Naive B cell (primary cell): ENCODE results near the gene SMPD3. TPM values are rescaled to one million over a fixed set of nuclear protein-coding genes. Genes with fewer than 3 reads are reported as not detected.

ENCODE experiments used
- ATAC-seq, 2 donors: fragments of 150-1000 bp; cut with Tn5 transposase; 2 replicates each; pipeline ENCODE4 v1.10.0; 2021; ENCODE audit warnings: low read depth in 2 of 2, mild to moderate bottlenecking in 2 of 2, moderate library complexity in 2 of 2
- DNase-seq: peaks from one replicate; pipeline ENCODE4 v3.0.0; 2022
- H3K27ac Mint-ChIP-seq, 6 donors: one replicate each; pipeline ENCODE4 v1.8.0; 2020 to 2022; ENCODE audit warnings: mild to moderate bottlenecking in 6 of 6, mixed read lengths in 6 of 6, moderate library complexity in 5 of 6, inconsistent platforms in 2 of 6
- H3K27me3 Mint-ChIP-seq, 3 donors: one replicate each; pipeline ENCODE4 v1.8.0; 2021 to 2022; ENCODE audit warnings: mixed read lengths in 3 of 3, mild to moderate bottlenecking in 1 of 3
- H3K36me3 Mint-ChIP-seq, 2 donors: one replicate each; pipeline ENCODE4 v1.8.0; 2020 to 2022; ENCODE audit warnings: mixed read lengths in 2 of 2, inconsistent platforms in 1 of 2, mild to moderate bottlenecking in 1 of 2
- H3K4me1 Mint-ChIP-seq, 3 donors: one replicate each; pipeline ENCODE4 v1.8.0; 2020 to 2022; ENCODE audit warnings: mixed read lengths in 3 of 3, inconsistent platforms in 1 of 3, mild to moderate bottlenecking in 1 of 3, moderate library complexity in 1 of 3
- H3K4me3 Mint-ChIP-seq, 8 donors: one replicate each; pipeline ENCODE4 v1.8.0; 2020 to 2022; ENCODE audit warnings: mild to moderate bottlenecking in 8 of 8, mixed read lengths in 8 of 8, moderate library complexity in 8 of 8, inconsistent platforms in 2 of 8
- H3K9me3 Mint-ChIP-seq, 7 donors: one replicate each; pipeline ENCODE4 v1.8.0; 2020 to 2022; ENCODE audit warnings: mixed read lengths in 7 of 7, mild to moderate bottlenecking in 5 of 7, inconsistent platforms in 2 of 7, moderate library complexity in 1 of 7
- polyA plus RNA-seq, 6 donors: library from polyadenylated mRNA; unstranded; fragments of 300-500 nt; fragmentation: Illumina TruSeq; gene quantifications; one replicate each; pipeline ENCODE4 v1.2.3, GENCODE V29; 2021; ENCODE audit warnings: low read depth in 6 of 6

The SMPD3 gene
- polyA plus RNA-seq, 6 donors from 2014 or later, result 0.18 to 2.2 (median 0.41) TPM; not detected in 1

GRCh38 chr16:68344252-68344651 lies 104.1 kb downstream of the SMPD3 start:
- Mint-ChIP-seq H3K27ac (peak overlapping the region in 1 of 6 donors; percentile 15), H3K4me1 (no peaks in the 10 kb centered on the region), H3K4me3 (no peak overlapping the region), H3K9me3 (no peaks in the 10 kb centered on the region), H3K27me3 (no peaks in the 10 kb centered on the region), H3K36me3 (peaks cover 24 to 26% of the 10 kb centered on the region in 2 donors)
- DNase-seq (no peak), ATAC-seq (no peak)

- Mint-ChIP-seq H3K27ac (no peak overlapping the region), H3K36me3 (peaks cover 21 to 23% of the 10 kb centered on the region in 2 donors), H3K4me3 (no peak overlapping the region), H3K27me3 (no peaks in the 10 kb centered on the region), H3K4me1 (no peaks in the 10 kb centered on the region), H3K9me3 (no peaks in the 10 kb centered on the region)
- DNase-seq (no peak), ATAC-seq (no peak)
Observed at GRCh38 chr16:68343137-68343536, 105.2 kb downstream of the SMPD3 start.

- no peaks in the 10 kb centered on the region for H3K9me3 Mint-ChIP-seq
- no peaks in the 10 kb centered on the region for H3K4me1 Mint-ChIP-seq
- H3K4me3 Mint-ChIP-seq, result no peak overlapping the region
- DNase-seq (no peak), ATAC-seq (no peak)
- no peaks in the 10 kb centered on the region for H3K27me3 Mint-ChIP-seq
- peaks cover 18 to 28% of the 10 kb centered on the region in 2 donors for H3K36me3 Mint-ChIP-seq
- no peak overlapping the region for H3K27ac Mint-ChIP-seq
Observed at GRCh38 chr16:68342620-68343019, 105.7 kb downstream of the SMPD3 start.

GRCh38 chr16:68339214-68339613 lies 109.1 kb downstream of the SMPD3 start:
- Mint-ChIP-seq H3K27me3 (no peaks in the 10 kb centered on the region), H3K4me1 (peaks cover 0 to 3% (median 0%) of the 10 kb centered on the region in 3 donors), H3K36me3 (peaks cover 18 to 32% of the 10 kb centered on the region in 2 donors), H3K27ac (no peak overlapping the region), H3K9me3 (no peaks in the 10 kb centered on the region), H3K4me3 (no peak overlapping the region)
- ATAC-seq (no peak), DNase-seq (no peak)

GRCh38 chr16:68338326-68339119 lies 109.8 kb downstream of the SMPD3 start:
- ATAC-seq (no peak), DNase-seq (no peak)
- Mint-ChIP-seq H3K27ac (peak overlapping the region in 3 of 6 donors; percentile 37 to 97 (median 72)), H3K36me3 (peaks cover 17 to 32% of the 10 kb centered on the region in 2 donors), H3K27me3 (no peaks in the 10 kb centered on the region), H3K4me3 (no peak overlapping the region), H3K4me1 (peaks cover 0 to 3% (median 0%) of the 10 kb centered on the region in 3 donors), H3K9me3 (no peaks in the 10 kb centered on the region)

- no peaks in the 10 kb centered on the region for H3K9me3 Mint-ChIP-seq
- ATAC-seq (no peak), DNase-seq (no peak)
- no peak overlapping the region for H3K4me3 Mint-ChIP-seq
- H3K27me3 Mint-ChIP-seq, result no peaks in the 10 kb centered on the region
- peaks cover 11 to 16% (median 13%) of the 10 kb centered on the region in 3 donors for H3K4me1 Mint-ChIP-seq
- H3K36me3 Mint-ChIP-seq, result peaks cover 8 to 22% of the 10 kb centered on the region in 2 donors
- H3K27ac Mint-ChIP-seq, result peak overlapping the region in 1 of 6 donors; percentile 85
Observed at GRCh38 chr16:68335175-68335574, 113.1 kb downstream of the SMPD3 start.

- ATAC-seq (peak; percentile 69), DNase-seq (peak; percentile 28)
- Mint-ChIP-seq H3K4me3 (peak overlapping the region in 5 of 8 donors; percentile 16 to 66 (median 33)), H3K36me3 (peaks cover 0 to 4% of the 10 kb centered on the region in 2 donors), H3K27me3 (no peaks in the 10 kb centered on the region), H3K9me3 (no peaks in the 10 kb centered on the region), H3K27ac (peak overlapping the region in 3 of 6 donors; percentile 0 to 72 (median 36)), H3K4me1 (peaks cover 14 to 24% (median 22%) of the 10 kb centered on the region in 3 donors)
Observed at GRCh38 chr16:68332411-68333121, 115.7 kb downstream of the SMPD3 start.

GRCh38 chr16:68331879-68332410 lies 116.4 kb downstream of the SMPD3 start:
- Mint-ChIP-seq H3K4me1 (peaks cover 14 to 26% (median 22%) of the 10 kb centered on the region in 3 donors), H3K4me3 (peak overlapping the region in 2 of 8 donors; percentile 29 to 66)

GRCh38 chr16:68328860-68329390 lies 119.4 kb downstream of the SMPD3 start:
- no peaks in the 10 kb centered on the region for H3K27me3 Mint-ChIP-seq
- H3K9me3 Mint-ChIP-seq, result no peaks in the 10 kb centered on the region
- DNase-seq (no peak), ATAC-seq (no peak)
- peaks cover 14 to 24% (median 22%) of the 10 kb centered on the region in 3 donors for H3K4me1 Mint-ChIP-seq
- no peaks in the 10 kb centered on the region for H3K36me3 Mint-ChIP-seq
- no peak overlapping the region for H3K27ac Mint-ChIP-seq
- H3K4me3 Mint-ChIP-seq, result no peak overlapping the region

More at GRCh38 chr16:68331879-68332410, 116.4 kb downstream of the SMPD3 start:
- Mint-ChIP-seq H3K9me3 (no peaks in the 10 kb centered on the region), H3K27ac (peak overlapping the region in 5 of 6 donors; percentile 0 to 94 (median 72)), H3K27me3 (no peaks in the 10 kb centered on the region), H3K36me3 (no peaks in the 10 kb centered on the region)
- no peak for ATAC-seq
- DNase-seq, result no peak

GRCh38 chr16:68328151-68328859 lies 120.0 kb downstream of the SMPD3 start:
- ATAC-seq (peak; percentile 88), DNase-seq (peak; percentile 70)
- H3K27me3 Mint-ChIP-seq, result no peaks in the 10 kb centered on the region
- no peak overlapping the region for H3K4me3 Mint-ChIP-seq
- no peaks in the 10 kb centered on the region for H3K36me3 Mint-ChIP-seq
- no peaks in the 10 kb centered on the region for H3K9me3 Mint-ChIP-seq
- peak overlapping the region in 2 of 6 donors; percentile 54 to 60 for H3K27ac Mint-ChIP-seq
- peaks cover 14 to 24% (median 22%) of the 10 kb centered on the region in 3 donors for H3K4me1 Mint-ChIP-seq

GRCh38 chr16:68324780-68325357 lies 123.4 kb downstream of the SMPD3 start:
- Mint-ChIP-seq H3K27ac (no peak overlapping the region), H3K9me3 (no peaks in the 10 kb centered on the region), H3K36me3 (peaks cover 0 to 4% of the 10 kb centered on the region in 2 donors), H3K4me3 (no peak overlapping the region), H3K27me3 (no peaks in the 10 kb centered on the region), H3K4me1 (peaks cover 4 to 10% (median 9%) of the 10 kb centered on the region in 3 donors)
- ATAC-seq (no peak), DNase-seq (no peak)

GRCh38 chr16:68324336-68324735 lies 124.0 kb downstream of the SMPD3 start:
- Mint-ChIP-seq H3K36me3 (peaks cover 2 to 4% of the 10 kb centered on the region in 2 donors), H3K9me3 (no peaks in the 10 kb centered on the region), H3K4me1 (peaks cover 4 to 12% (median 11%) of the 10 kb centered on the region in 3 donors), H3K27ac (peak overlapping the region in 1 of 6 donors; percentile 58), H3K27me3 (no peaks in the 10 kb centered on the region), H3K4me3 (no peak overlapping the region)
- ATAC-seq, result no peak
- DNase-seq, result no peak
